Heart left ventricle (tissue), 16 donors: ENCODE measurements around the gene PACRG. TPM values are rescaled to one million over a fixed set of nuclear protein-coding genes. Genes with fewer than 3 reads are reported as not detected.

ENCODE experiments used
- ATAC-seq, 4 donors: fragments of 200-7000 bp; cut with Tn5 transposase; one replicate each; pipeline ENCODE4 v1.9.1; 2020 to 2022; ENCODE audit warnings: moderate library complexity in 4 of 4, mild to moderate bottlenecking in 3 of 4, moderate number of reproducible peaks in 1 of 4
- DNase-seq, 5 donors: peaks; one replicate each; pipeline ENCODE4 v3.0.0-alpha.2; 2020
- H3K27ac ChIP-seq, 12 donors: fragments of 200-600 bp; sonication (generic) in 4 of 12; one replicate each; pipeline versions ENCODE4 v1.5.0 to v1.8.0; 2016 to 2022; ENCODE audit warnings: mild to moderate bottlenecking in 2 of 12
- H3K27me3 ChIP-seq, 9 donors: fragments of 200-600 bp; sonication (generic) in 2 of 9; one replicate each; pipeline versions ENCODE4 v1.5.1 to v1.8.0; 2016 to 2022; ENCODE audit warnings: mild to moderate bottlenecking in 3 of 9
- H3K36me3 ChIP-seq, 9 donors: fragments of 200-600 bp; sonication (generic) in 2 of 9; one replicate each; pipeline versions ENCODE4 v1.5.0 to v1.8.0; 2018 to 2022; ENCODE audit warnings: mild to moderate bottlenecking in 2 of 9
- H3K4me1 ChIP-seq, 12 donors: fragments of 200-600 bp; sonication (generic) in 4 of 12; one replicate each; pipeline versions ENCODE4 v1.5.0 to v1.8.0; 2016 to 2022; ENCODE audit warnings: mild to moderate bottlenecking in 3 of 12
- H3K4me3 ChIP-seq, 12 donors: fragments of 200-600 bp; sonication (generic) in 4 of 12; one replicate each; pipeline versions ENCODE4 v1.5.0 to v1.8.0; 2017 to 2022; ENCODE audit warnings: mild to moderate bottlenecking in 9 of 12, moderate library complexity in 4 of 12
- H3K9me3 ChIP-seq, 12 donors: fragments of 200-600 bp; sonication (generic) in 4 of 12; one replicate each; pipeline versions ENCODE4 v1.5.0 to v1.8.0; 2016 to 2022; ENCODE audit warnings: mild to moderate bottlenecking in 1 of 12
- POLR2A ChIP-seq, 2 donors: fragments of 450-650 bp; IDR thresholded peaks; one replicate each; pipeline ENCODE4 v1.6.1; 2017; ENCODE audit warnings: antibody characterized with exemption in 2 of 2, mild to moderate bottlenecking in 2 of 2, moderate library complexity in 2 of 2
- WGBS, 4 donors: extraction: QIAGEN DNeasy Blood & Tissue Kit in 2 of 4; methylation state at CpG; one replicate each; pipeline versions ENCODE4 v1.1.5 to v1.1.7; 2013 to 2018; 5-methylcytosine and 5-hydroxymethylcytosine counted together
- intact Hi-C, 10 donors: fragments of 100-400 bp; cut with DNase I; formaldehyde crosslinking; loops; one replicate each; pipeline versions ENCODE4 v1.11.1 to v1.14.2; 2022
- polyA plus RNA-seq, 2 donors: library from polyadenylated mRNA; stranded (reverse); fragments of 200-250 nt; gene quantifications; one replicate each; pipeline ENCODE4 v1.2.3, GENCODE V29; 2013
- total RNA-seq, 9 donors: library from RNA; depleted of rRNA in 2 of 9; stranded (reverse); fragments of >200 nt in 2 of 9; fragmentation: NEBNext Ultra II Directional in 3 of 9; extraction: Animal tissue kit (Norgen Biotek cat#: 25700) in 3 of 9; gene quantifications; one replicate each; pipeline versions ENCODE4 v1.1.0 to v1.2.4, GENCODE V29; 2016 to 2023
- TF ChIP-seq, protein P1 (sequence below), 12 donors: fragments of 200-600 bp; sonication (generic) in 4 of 12; IDR thresholded peaks; one replicate each; pipeline versions ENCODE4 v1.5.0 to v1.8.0; 2018 to 2022; ENCODE audit warnings: antibody characterized with exemption in 12 of 12, mild to moderate bottlenecking in 5 of 12
- donor health status: ischemic (EF 13 %, LVEDD 7.1; RV severe dilation, severe dysfunction).
- donor health status: healthy with polysubstance abuse.
- donor health status: DM: no; HTN: yes; CAD: no.
- donor health status: DM: no; HTN: no; CAD: no.
- donor health status: ischemic (EF 25% LVEDD 6.9; RV normal size, moderate dysfunction).
- donor health status: ischemic (EF 25% LVEDD 5.7; RV mildly dilated, moderate dysfunction).
- donor health status: healthy.
- donor health status: DM: yes; HTN: yes; CAD: no.
- donor health status: ischemic (EF 35%, LVEDD 5.7; RV mildly dilated, moderate dysfunction).
- donor health status: nonischemic (EF 11% LVEDD 7.7; RV severe dilation, severe dysfunction).
- donor health status: DM: yes; HTN: yes; CAD: no.
- donor health status: PGD.
- donor health status: ischemic (EF 29% LVEDD 5.4; RV normal size, mild dysfunction).
- donor health status: nonischemic (EF 23%, LVEDD 6.1; RV moderate dilation, normal function).

Gene PACRG
- total and polyA plus RNA-seq, 11 donors, result 2.0 to 83.3 (median 11.8) TPM

DNA sequence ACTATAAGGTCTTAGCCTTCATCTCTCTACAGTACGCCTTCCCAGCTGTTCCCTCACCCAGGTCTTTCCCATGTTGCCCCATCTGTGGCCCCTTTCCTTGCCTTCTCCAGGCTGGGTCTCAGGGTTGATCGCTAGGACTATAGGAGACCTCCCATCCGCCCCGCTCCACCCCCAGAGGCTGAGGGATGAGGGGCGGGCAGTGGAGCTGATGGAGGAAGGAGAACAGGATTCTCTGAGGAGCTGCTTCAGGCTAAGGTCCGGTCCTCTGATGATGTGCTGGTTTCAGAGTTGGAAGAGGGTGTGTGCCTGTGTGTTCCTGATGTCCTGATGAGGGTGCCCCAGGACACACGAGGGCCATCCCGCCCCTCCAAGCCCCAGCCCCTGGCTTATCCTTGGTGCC is 531.9 kb downstream of the PACRG start:
- intact Hi-C loops, result loop anchor here in 4 of 10 donors (5.0 to 10.0 kb wide), 4 partner anchors 45 to 705 kb away; no protein-coding TSS in a partner anchor
- 59 to 76% (median 67%) methylated on average over 7 to 8 of the region's 8 CpGs for WGBS, 4 donors
- H3K9me3 ChIP-seq, result no peaks in the 10 kb centered on the region
- no peak for ATAC-seq
- peaks cover 0 to 49% (median 17%) of the 10 kb centered on the region in 12 donors for H3K4me1 ChIP-seq
- peak overlapping the region in 7 of 12 donors; percentile 10 to 47 (median 43) for H3K4me3 ChIP-seq
- H3K27me3 ChIP-seq, result no peaks in the 10 kb centered on the region
- no peak for TF ChIP-seq POLR2A (IDR thresholded peaks at IDR 0.05)
- TF ChIP-seq, protein P1, sequence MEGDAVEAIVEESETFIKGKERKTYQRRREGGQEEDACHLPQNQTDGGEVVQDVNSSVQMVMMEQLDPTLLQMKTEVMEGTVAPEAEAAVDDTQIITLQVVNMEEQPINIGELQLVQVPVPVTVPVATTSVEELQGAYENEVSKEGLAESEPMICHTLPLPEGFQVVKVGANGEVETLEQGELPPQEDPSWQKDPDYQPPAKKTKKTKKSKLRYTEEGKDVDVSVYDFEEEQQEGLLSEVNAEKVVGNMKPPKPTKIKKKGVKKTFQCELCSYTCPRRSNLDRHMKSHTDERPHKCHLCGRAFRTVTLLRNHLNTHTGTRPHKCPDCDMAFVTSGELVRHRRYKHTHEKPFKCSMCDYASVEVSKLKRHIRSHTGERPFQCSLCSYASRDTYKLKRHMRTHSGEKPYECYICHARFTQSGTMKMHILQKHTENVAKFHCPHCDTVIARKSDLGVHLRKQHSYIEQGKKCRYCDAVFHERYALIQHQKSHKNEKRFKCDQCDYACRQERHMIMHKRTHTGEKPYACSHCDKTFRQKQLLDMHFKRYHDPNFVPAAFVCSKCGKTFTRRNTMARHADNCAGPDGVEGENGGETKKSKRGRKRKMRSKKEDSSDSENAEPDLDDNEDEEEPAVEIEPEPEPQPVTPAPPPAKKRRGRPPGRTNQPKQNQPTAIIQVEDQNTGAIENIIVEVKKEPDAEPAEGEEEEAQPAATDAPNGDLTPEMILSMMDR (IDR thresholded peaks at IDR 0.05), result no peak
- peak overlapping the region in 8 of 12 donors; percentile 48 to 74 (median 66) for H3K27ac ChIP-seq
- no peaks in the 10 kb centered on the region for H3K36me3 ChIP-seq
- DNase-seq, result no peak

DNA sequence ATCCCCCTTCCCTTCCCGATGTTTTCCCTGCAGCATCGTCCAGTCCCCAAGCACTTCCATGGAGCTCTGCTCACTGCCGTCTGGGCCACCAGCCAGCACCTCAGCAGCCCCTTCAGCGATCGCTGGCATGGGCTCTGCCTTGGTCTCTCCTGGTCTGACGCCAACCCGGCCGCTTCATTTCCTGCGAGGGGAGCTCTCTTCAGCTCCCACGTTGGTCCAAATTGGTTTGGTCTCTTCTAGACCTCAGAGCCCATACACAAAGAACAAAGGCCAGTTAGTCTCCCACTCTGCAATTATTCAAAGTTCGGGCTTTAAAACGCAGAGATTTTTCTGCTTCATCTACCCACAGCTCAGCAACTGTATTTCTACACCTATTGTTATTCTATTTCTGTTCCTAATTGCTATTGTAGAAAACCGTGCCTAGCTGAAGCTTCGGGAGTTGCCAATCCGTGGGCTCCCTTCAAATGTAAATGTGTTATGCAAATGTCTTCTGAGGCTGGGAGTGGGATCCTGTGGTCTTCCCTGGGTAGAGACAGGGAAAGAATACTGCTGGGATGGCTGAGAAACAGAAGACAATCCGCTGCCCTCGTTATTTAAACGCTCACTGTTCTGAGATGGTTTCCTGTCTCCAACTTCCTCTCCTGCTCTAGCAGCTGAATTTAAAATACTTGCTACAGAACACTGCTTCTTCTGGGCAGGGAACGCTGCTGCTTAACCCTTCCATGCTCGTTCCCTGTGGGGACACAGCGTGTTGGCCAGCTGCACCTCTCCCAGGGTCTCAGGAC is 532.5 kb downstream of the PACRG start:
- peak in 3 of 5 donors; percentile 47 to 73 (median 66) for DNase-seq
- Histone ChIP-seq H3K27ac (peak overlapping the region; percentile 37 to 74 (median 63)), H3K9me3 (no peaks in the 10 kb centered on the region), H3K36me3 (no peaks in the 10 kb centered on the region), H3K4me3 (peak overlapping the region in 9 of 12 donors; percentile 2 to 47 (median 39)), H3K4me1 (peaks cover 0 to 54% (median 18%) of the 10 kb centered on the region in 12 donors), H3K27me3 (no peaks in the 10 kb centered on the region)
- 1 to 9% (median 5%) methylated on average over 21 of the region's 21 CpGs for WGBS, 4 donors
- peak in 3 of 4 donors; percentile 33 to 54 (median 34) for ATAC-seq
- TF ChIP-seq POLR2A (IDR thresholded peaks at IDR 0.05), result no peak
- TF ChIP-seq, protein P1 (IDR thresholded peaks at IDR 0.05), result no peak
- intact Hi-C loops, result loop anchor here in 4 of 10 donors (5.0 to 10.0 kb wide), 4 partner anchors 46 to 704 kb away; no protein-coding TSS in a partner anchor

DNA sequence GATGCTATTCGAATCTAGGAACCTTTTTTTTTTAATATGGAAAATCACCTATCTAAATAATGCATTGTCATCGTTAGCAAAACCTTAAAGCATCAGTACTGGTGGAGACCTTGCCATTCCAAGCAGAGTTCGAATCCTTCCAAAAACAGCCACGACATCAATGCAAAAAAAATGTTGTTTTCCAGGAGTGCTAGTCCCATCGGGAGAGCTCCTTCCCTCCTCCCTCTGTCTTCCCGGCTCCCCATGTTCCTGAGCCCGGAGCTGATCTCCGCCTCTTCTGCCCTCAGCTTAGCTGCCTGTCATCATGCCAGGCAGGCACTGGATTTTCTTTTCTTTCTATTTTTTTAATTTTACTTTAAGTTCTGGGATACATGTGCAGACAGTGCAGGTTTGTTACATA is 533.1 kb downstream of the PACRG start:
- peak overlapping the region in 9 of 12 donors; percentile 2 to 47 (median 39) for H3K4me3 ChIP-seq
- H3K27me3 ChIP-seq, result no peaks in the 10 kb centered on the region
- no peak for ATAC-seq
- no peak for TF ChIP-seq POLR2A (IDR thresholded peaks at IDR 0.05)
- H3K36me3 ChIP-seq, result no peaks in the 10 kb centered on the region
- intact Hi-C loops, result loop anchor here in 4 of 10 donors (5.0 to 10.0 kb wide), 4 partner anchors 46 to 704 kb away; no protein-coding TSS in a partner anchor
- no peak for DNase-seq
- H3K4me1 ChIP-seq, result peaks cover 0 to 54% (median 18%) of the 10 kb centered on the region in 12 donors
- H3K27ac ChIP-seq, result peak overlapping the region in 11 of 12 donors; percentile 37 to 74 (median 64)
- H3K9me3 ChIP-seq, result no peaks in the 10 kb centered on the region
- WGBS, 4 donors, result 7 to 20% (median 12%) methylated on average over 8 of the region's 8 CpGs

DNA sequence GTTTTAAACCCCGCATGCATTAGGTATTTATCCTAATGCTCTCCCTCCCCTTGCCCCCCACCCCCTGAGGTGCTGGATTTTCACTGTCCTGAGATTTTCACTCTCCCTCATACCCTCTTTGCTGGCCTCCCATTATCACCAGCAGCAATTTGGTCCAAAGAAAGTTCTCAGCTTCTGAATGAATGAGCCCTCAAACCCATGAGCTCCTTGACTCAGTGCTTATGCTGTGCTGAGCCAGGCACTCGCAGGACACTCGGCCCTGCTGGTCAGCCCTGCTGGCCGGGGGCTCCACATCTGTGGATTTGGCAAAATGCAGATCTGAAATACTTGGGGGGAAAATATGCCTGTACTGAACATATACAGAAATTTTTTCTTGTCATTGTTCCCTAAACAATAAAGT is 533.6 kb downstream of the PACRG start:
- peaks cover 0 to 54% (median 18%) of the 10 kb centered on the region in 12 donors for H3K4me1 ChIP-seq
- 79 to 86% (median 85%) methylated on average over 4 of the region's 4 CpGs for WGBS, 4 donors
- peak overlapping the region in 4 of 12 donors; percentile 62 to 74 (median 70) for H3K27ac ChIP-seq
- intact Hi-C loops, result loop anchor here in 4 of 10 donors (5.0 to 10.0 kb wide), 4 partner anchors 47 to 703 kb away; no protein-coding TSS in a partner anchor
- no peaks in the 10 kb centered on the region for H3K36me3 ChIP-seq
- no peaks in the 10 kb centered on the region for H3K27me3 ChIP-seq
- H3K4me3 ChIP-seq, result no peak overlapping the region
- H3K9me3 ChIP-seq, result no peaks in the 10 kb centered on the region
- TF ChIP-seq, protein P1 (IDR thresholded peaks at IDR 0.05), result no peak
- TF ChIP-seq POLR2A (IDR thresholded peaks at IDR 0.05), result no peak
- DNase-seq (no peak), ATAC-seq (no peak)
